Activated T-helper 9 cell treated with anti-CD3 and anti-CD28 coated beads, Interleukin-2, amount 50 U/mL, for 16 hours (primary cell): Measurements from ENCODE around the gene CANX.
A peak's percentile ranks its signal among the peaks of the same experiment; 100 is the strongest.
"Not testable (repeated sequence)": the region's sequence is repeated elsewhere in the genome, so short reads cannot be mapped to it uniquely, and the experiment has no call there.

Experiments used
- DNase-seq: peaks from one replicate; pipeline ENCODE4 v3.0.0-alpha.2; 2020; ENCODE audit warnings: low read depth

The CANX gene, protein sequence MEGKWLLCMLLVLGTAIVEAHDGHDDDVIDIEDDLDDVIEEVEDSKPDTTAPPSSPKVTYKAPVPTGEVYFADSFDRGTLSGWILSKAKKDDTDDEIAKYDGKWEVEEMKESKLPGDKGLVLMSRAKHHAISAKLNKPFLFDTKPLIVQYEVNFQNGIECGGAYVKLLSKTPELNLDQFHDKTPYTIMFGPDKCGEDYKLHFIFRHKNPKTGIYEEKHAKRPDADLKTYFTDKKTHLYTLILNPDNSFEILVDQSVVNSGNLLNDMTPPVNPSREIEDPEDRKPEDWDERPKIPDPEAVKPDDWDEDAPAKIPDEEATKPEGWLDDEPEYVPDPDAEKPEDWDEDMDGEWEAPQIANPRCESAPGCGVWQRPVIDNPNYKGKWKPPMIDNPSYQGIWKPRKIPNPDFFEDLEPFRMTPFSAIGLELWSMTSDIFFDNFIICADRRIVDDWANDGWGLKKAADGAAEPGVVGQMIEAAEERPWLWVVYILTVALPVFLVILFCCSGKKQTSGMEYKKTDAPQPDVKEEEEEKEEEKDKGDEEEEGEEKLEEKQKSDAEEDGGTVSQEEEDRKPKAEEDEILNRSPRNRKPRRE

DNA sequence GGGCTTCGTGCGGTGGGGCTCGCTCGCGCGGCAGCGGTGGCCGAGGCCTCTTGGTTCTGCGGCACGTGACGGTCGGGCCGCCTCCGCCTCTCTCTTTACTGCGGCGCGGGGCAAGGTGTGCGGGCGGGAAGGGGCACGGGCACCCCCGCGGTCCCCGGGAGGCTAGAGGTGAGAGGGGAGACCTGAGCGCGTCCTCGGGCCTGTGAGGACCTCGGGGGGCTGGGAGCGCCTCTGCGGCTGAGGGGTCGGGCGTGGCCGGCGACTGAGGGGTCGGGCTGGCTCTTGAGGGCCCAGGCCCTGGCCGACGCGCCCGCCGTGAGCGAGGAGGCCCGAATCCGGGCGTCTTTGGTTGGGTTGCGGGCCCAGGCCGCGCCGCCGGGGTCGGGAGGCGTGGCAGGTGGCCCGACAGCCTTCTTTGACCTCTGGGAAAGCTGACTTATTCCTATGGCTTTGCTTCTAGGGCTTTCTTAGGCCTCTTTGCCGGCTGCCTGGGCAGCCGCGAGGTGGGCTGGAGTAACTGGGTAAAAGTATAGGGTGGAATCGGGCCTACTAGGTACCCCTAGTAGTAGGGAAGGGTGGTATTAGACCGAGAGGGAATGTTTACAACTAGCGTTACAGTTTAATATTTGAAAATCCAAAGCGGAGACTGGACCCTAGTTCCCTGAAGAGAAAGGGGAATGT, at the start of gene CANX:
Gene CANX, plus strand, starts transcription at position 33 of the 681 bp plus-strand sequence. CDS start 6,715 bp downstream, outside the sequence.
- DNase-seq = no peak

DNA sequence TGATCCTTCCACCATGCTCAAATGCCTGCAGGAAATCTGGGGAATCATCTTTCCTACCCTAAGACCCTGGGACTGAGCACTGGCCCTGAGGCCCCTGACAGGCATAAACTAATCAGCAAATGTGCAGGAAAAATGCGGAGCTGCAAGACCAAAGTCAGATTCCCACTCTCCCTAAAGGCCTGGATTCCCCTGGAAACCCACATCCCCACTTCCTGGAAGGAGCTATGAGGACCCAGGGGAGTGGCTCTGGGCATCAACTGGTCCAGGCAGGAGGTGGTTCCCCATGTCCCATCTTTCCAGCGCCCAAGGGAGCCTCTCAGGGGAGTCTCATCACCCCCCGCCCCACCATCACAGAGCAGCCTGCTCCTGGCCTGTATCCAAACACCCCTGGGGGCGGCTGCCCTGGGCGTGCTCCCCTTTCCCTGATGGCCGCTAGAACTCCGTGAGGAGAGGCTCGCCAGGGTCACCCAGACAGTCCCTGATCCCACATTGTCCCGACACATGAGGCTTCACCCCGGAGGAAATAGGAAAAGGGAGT, 49.5 kb upstream of the CANX start:
- not testable (repeated sequence) for DNase-seq

DNA sequence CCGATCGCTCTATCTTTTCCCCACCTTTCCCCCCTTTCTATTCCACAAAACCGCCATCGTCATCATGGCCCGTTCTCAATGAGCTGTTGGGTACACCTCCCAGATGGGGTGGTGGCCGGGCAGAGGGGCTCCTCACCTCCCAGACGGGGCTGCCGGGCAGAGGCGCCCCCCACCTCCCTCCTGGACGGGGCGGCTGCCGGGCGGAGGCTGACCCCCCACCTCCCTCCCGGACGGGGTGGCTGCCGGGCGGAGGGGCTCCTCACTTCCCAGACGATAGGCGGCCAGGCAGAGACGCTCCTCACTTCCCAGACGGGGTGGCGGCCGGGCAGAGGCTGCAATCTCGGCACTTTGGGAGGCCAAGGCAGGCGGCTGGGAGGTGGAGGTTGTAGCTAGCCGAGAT, 48.5 kb upstream of the CANX start:
- DNase-seq = not testable (repeated sequence)

DNA sequence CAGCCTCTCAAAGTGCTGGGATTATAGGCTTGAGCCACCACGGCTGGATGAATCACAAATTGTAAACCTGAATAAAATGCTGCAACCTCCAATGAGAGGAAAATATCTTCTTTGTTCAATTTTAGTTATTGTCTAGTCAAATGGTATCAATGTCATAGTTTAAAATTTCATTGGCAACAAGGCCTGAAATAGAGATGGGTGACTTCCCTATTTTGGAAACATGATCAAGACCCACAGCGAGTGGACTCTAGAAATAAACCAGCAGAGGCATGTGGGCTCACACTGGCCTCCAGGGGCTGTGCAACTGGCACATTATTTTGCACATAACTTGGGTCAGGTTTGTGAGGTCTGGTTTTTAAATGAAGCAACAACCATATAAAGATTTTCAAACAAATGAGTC, 45.6 kb upstream of the CANX start:
- DNase-seq = not testable (repeated sequence)

DNA sequence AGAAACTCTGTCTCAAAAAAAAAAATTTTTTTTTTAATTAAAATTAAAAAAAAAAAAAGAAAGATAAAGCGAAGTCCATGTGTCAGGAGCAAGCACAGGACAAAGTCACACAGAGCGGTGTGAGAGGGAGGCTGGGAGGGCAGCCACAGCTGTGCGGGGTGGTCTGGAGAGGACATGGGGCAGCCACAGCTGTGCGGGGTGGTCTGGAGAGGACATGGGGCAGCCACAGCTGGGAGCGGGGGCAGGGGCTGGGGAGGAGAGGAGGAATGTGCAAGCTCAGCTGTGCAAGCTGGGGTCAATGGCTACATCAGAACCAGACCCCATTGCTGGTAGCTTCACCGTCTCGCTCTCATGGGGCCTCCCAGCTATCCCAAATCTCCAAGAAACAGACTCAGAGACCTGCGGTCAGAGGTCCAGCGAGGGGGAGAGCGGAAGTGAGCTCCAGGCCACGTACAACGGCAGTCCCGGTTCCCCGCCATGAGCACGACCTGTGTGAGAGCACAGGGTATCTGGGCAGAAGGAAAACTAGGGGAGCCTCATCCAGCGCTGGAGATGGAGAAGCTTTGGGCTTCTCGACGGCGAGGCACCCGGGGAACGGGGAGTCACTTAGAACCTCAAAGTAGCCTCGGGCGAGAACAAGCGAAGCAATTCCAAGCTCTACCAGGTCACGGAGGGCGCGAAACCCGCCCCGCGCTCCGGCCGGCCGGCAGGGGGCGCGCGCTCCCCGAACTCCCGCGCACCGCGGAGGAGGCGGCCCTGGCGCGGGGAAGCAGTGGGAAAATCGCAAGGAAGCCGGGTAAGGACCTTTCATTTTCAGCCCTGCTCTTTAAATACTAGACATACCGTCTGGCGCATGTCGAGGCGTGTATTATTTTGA, 41.2 kb upstream of the CANX start:
- not testable (repeated sequence) for DNase-seq

DNA sequence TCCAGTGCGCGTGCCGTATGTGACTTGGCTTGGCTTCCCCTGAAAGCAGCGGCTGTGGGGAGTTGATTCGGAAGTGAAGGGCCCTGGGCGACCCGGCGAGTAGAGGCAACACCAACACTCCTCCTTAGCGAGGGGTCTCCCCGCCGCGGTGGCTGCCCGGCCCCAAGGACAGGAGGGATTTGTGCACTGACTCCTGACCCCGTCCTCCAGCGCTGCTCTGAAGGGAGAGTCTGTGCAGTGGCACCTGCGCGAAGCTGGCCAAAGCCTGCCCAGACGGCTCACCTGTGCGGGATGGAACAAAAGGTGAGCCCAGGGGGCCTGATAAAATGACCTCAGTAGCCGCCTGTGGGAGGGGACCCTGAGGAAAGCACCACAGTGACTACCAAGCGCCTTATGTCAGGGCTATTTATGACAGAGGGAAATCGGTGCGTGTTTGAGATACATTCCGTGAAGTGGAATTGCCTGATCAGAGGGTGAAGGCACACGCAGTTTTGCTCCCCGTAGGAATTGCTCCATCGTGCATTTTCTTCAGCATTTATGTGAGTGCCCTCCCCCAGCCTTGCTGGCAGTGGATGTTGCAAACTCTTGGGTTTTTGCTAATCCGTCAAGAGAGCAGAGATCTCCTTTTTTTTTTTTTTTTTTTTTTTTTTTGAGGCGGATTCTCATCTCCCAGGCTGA, 40.4 kb upstream of the CANX start:
- not testable (repeated sequence) for DNase-seq

DNA sequence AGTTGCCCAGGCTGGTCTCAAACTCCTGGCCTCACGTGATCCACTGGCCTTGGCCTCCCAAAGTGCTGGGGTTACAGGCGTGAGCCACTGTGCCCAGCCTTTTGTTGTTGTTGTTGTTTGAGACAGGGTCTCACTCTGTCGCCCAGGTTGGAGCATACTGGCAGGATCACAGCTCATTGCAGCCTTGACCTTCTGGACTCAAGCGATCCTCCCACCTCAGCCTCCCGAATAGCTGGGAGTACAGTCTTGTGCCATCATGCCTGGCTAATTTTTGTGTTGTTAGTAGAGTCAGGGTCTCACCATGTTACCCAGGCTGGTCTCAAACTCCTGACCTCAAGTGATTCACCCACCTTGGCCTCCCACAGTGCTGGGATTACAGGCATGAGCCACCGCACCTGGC, 37.1 kb upstream of the CANX start:
- not testable (repeated sequence) for DNase-seq

DNA sequence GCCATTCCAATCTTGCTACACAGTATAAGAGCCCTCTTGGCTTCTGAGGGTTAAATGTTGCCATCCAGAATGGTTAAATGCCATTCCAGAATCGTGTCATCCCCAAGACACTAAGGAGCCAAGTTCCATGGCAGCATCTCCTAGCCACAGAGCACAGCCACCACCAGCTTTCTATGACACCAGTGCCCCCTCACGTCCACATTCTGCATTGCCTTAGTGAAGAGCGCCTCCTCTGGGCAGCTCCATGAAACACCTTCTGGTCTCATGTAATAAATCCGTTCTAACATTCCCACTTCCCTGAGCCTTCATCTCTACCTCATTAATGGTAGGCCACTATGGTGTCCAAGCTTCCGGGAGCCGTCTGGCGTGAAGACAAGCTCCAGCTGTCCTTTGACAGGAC, 30.4 kb upstream of the CANX start:
- peak; percentile 13 for DNase-seq

DNA sequence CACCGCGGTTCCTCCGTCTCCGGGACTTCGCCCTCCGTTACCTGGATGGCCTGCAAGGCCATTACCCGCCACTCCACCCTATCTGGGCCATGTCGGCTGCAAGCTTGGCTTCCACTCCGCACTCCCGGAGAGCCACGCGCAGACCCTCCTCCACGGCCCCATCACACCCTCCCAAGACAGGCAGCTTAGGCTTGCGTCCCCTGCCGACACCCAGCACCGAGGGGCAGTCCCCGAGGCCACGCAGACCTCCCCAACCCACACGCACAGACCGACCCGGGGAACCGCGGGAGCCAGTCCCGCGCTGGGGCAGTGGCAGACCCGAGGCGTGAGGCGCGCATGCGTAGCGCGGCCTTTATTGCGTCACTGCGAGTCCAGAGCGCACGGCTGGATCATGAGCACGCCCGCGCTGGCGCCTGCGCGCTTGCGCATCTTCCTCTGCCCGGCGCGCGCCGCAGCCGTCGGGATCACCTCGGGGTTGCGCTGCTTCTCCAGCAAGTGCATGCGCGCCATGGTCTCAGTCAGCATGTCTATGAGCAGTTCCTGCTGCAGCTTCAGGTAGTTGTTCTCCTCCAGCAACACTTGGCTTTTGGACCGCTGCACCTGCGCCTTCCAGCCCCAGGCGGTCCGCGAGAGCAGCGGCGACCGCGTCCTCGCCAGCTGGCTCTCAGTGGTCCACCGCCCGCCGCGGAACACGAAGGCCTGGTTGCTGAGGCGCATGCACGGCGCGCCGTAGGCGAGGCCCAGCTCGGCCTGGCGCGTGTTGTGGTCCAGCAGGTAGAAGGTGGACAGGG, 20.3 kb upstream of the CANX start:
- peak; percentile 91 for DNase-seq

DNA sequence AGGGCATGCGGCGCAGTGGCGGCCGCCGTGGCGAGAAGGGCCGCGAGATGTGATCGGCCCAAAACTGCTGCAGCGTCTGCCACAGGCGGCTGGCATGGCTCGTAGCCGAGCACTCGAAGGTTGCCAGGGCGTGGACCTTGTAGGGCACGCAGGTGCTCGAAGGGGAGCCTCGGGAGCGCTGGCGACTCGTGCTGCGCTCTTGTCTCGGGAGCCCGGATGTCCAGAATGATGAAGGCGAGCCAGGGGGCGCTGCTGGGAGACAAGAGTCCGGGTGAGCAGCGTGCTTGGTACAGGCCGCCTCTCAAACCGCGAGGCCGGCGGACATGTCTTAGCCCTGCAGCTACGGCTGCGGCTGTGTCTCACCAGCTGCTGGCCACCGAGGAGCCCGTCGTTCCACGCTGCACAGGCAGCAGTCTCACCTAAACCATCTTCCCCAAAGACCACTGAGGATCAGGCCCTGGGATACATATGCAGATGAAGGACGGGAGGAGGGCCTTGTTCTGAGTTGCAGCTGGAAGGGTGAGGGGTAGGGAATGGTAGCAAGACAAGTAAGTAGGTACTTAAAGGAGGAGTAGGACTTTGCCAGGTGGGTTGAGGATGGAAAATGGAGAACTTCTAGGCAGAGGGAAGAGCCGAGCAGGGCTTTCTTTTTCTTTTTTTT, 19.6 kb upstream of the CANX start:
- DNase-seq = peak; percentile 61

DNA sequence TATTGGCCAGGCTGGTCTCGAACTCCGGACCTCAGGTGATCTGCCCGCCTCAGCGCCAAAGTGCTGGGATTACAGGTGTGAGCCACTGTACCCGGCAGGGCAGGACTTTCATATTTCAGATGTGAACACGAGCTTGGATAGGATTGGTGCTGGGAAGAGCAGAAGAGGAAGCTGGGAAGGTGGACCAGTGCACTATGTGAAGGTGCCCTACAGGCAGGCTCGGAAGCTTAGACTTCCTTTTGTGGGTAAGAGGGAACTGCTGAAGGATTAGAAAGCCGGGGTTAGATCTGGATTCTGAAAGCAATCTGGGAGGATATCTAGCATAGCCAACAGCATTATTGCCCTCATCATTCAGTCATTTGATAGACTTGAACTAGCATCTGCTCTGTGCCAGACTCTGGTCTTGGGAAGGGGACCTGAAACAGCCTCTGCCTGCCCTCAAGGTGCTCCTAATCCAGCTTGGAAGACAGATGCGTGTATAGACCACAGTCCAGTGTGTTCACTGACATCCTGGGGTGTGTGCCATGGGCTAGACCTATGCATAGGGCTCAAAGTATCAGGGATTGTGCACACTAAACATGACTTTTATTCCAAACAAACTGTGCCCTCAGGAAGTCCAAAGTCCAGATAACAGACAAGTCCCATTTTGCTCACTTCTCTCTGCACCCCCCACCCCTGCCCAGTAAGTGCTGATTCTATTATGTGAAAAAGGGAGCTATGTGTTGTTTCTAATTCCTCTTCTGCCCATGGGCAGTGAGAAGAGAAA, 18.6 kb upstream of the CANX start:
- no peak for DNase-seq

DNA sequence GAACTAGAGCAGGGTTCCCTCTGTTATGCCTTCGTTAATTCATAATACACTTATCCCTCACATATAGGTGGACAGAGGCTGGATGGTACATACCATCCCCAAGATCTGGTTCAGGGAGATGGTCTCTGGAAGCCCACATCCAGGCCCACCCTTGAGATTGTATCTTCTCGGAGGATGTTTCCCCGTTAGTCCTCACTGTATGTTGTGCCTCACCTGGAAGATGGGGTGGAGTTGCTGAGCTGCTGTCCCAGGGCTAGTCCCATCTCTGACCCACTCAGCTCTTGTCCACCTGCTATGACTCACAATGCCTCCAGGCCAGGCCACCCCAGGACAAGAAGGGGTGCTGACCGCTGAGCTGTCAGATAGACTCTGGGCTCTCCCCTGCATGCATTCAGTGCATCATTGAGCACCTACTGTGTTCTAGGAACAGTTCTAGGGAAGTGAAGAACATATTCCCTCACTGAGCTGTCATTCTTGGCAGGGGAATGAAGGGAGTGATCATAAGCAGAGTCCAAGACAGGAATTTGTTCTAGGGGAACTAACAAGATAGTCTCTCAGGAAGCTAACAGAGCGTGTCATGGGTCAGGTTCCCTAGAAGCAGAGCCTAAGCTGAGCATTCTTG, 17.9 kb upstream of the CANX start, which contains the start of gene CBY3:
Gene CBY3, minus strand, starts transcription at position 255 of the 622 bp plus-strand sequence. Its CDS starts 116 bp downstream, at position 139.
- no peak for DNase-seq

DNA sequence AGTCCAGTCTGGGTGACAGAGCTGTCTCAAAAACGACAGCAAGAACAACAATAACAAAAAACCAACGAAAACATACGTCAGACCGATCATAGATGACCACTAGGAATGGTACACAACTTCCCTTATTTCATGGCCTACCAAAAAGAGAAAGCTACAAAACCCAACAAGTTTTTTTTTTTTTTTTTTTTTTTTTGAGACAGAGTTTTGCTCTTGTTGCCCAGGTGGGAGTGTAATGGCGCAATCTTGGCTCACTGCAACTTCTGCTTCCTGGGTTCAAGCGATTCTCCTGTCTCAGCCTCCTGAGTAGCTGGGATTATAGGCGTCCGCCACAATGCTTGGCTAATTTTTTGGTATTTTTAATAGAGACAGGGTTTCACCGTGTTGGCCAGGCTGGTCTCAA, 9.6 kb upstream of the CANX start:
- not testable (repeated sequence) for DNase-seq

DNA sequence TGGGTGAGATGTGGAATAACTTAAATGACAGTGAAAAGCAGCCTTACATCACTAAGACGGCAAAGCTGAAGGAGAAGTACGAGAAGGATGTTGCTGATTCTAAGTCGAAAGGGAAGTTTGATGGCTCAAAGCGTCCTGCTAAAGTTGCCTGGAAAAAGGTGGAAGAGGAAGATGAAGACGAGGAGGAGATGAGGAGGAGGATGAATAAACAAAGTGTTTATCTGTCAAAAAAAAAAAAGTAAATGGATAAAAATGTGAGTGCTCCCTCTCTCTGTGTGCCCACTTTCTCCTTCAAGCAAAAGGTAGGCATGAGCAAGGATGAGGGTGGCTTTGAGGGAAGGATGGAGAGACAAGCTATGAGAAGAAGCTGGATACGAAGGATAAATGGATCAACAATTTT, 4.2 kb upstream of the CANX start:
- DNase-seq = no peak

DNA sequence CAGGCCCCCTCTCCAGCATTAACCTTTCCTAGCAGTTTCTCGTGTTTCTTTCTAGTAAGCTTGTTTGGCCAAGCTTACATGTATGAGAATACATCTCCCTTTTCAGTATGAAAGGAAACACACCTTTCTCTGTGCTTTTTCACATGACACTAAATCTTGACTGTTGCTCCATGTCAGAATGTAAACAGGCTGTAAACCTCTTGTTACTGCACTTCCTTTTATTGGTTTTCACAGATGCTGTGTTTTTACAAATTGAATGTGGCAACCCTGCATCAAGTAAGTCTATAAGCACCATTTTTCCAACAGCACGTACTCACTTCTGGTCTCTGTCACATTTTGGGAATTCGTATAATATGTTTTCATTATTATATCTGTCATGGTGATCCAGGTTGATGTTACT, 2.2 kb upstream of the CANX start:
- no peak for DNase-seq

DNA sequence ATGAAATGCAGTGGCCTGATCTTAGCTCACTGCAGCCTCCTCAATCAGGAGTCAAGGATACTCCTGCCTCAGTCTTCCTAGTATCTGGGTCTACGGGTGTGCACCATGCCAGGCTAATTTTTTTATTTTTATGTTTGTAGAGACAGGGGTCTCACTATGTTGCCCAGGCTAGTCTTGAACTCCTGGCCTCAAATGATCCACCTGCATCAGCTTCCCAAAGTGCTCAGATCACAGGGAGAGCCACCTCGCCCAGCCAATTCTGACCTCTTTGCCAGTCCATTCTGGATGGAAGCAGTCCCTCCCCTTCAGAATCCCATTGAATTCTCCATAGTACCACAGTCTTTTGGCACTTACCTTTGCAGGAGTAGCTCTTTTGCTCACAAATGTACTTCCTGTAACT, 1.7 kb upstream of the CANX start:
- DNase-seq = no peak

DNA sequence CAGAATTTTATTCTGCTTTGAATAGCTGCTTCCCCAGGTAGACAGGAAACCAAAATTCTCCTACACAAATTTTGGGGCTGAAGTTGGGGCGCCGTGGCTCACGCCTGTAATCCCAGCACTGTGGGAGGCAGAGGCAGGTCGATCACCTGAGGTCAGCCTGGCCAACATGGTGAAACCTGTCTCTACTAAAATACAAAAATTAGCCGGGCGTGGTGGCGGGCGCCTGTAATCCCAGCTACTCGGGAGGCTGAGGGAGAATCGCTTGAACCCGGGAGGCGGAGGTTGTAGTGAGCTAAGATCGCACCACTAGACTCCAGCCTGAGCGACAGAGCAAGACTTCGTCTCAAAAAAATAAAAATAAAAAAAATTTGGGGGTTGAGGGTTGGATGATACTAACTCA, 1.2 kb upstream of the CANX start:
- not testable (repeated sequence) for DNase-seq
